GM19043 (cell line): ENCODE data around the gene YJEFN3.

ENCODE experiments used
- ATAC-seq: cut with Tn5 transposase; IDR thresholded peaks from one replicate; pipeline ENCODE4 v1.9.1; 2021; ENCODE audit warnings: low read depth; ENCODE audit not compliant: unreplicated experiment

Gene YJEFN3

GRCh38 chr19:19528721-19529490, at the start of gene YJEFN3:
Gene YJEFN3, plus strand, starts transcription at chr19:19528911. Its CDS starts 22 bp downstream, at chr19:19528933.
- no peak for ATAC-seq

- ATAC-seq, result no peak
Measured at GRCh38 chr19:19480688-19481087, 48.0 kb upstream of the YJEFN3 start.

- ATAC-seq, result no peak
Measured at GRCh38 chr19:19482809-19483596, 45.7 kb upstream of the YJEFN3 start.

- no peak for ATAC-seq
Measured at GRCh38 chr19:19485161-19485997, 43.3 kb upstream of the YJEFN3 start.

GRCh38 chr19:19485998-19486290, 42.8 kb upstream of the YJEFN3 start:
- no peak for ATAC-seq

GRCh38 chr19:19486343-19487076, 42.2 kb upstream of the YJEFN3 start:
- no peak for ATAC-seq

GRCh38 chr19:19487077-19487949, 41.4 kb upstream of the YJEFN3 start:
- no peak for ATAC-seq

GRCh38 chr19:19487950-19488874, 40.5 kb upstream of the YJEFN3 start:
- ATAC-seq, result no peak

GRCh38 chr19:19488875-19489690, 39.6 kb upstream of the YJEFN3 start:
- ATAC-seq, result peak; percentile 53

- ATAC-seq, result no peak
Measured at GRCh38 chr19:19489804-19490204, 38.9 kb upstream of the YJEFN3 start.

- no peak for ATAC-seq
Measured at GRCh38 chr19:19490214-19490968, 38.3 kb upstream of the YJEFN3 start.

- ATAC-seq, result no peak
Measured at GRCh38 chr19:19491321-19492025, 37.2 kb upstream of the YJEFN3 start.

GRCh38 chr19:19492026-19492610, 36.6 kb upstream of the YJEFN3 start:
- no peak for ATAC-seq

- ATAC-seq, result no peak
Measured at GRCh38 chr19:19493841-19494546, 34.7 kb upstream of the YJEFN3 start.
